WERI-Rb-1 (cell line): ENCODE data around the gene TRIM38.

ENCODE experiments used
- DNase-seq: peaks from one replicate; pipeline ENCODE4 v3.0.0-alpha.2; 2020
- H3K27ac ChIP-seq: fragments of 250-450 bp; sonication (Bioruptor Pico); 2 replicates; pipeline ENCODE4 v1.5.1; 2020; ENCODE audit warnings: mild to moderate bottlenecking, moderate library complexity
- H3K27me3 ChIP-seq: fragments of 250-450 bp; sonication (Bioruptor Pico); 2 replicates; pipeline ENCODE4 v1.5.1; 2021; ENCODE audit warnings: mild to moderate bottlenecking, low read depth, moderate library complexity; ENCODE audit not compliant: insufficient read depth, severe bottlenecking
- H3K36me3 ChIP-seq: fragments of 250-450 bp; sonication (Bioruptor Pico); 2 replicates; pipeline ENCODE4 v1.5.1; 2020; ENCODE audit warnings: mild to moderate bottlenecking, moderate library complexity
- H3K4me3 ChIP-seq: 2 replicates; pipeline ENCODE4 v1.5.1; 2011; ENCODE audit warnings: low read depth, mild to moderate bottlenecking, control low read depth, low read length
- H3K9me3 ChIP-seq: fragments of 250-450 bp; sonication (Bioruptor Pico); 2 replicates; pipeline ENCODE4 v1.5.1; 2021; ENCODE audit warnings: mild to moderate bottlenecking, moderate library complexity; ENCODE audit not compliant: severe bottlenecking
- CTCF ChIP-seq: IDR thresholded peaks from 2 replicates; pipeline ENCODE4 v1.5.1; 2011; ENCODE audit warnings: low read depth, mild to moderate bottlenecking, control low read depth, inconsistent platforms, low read length

The TRIM38 gene

GRCh38 chr6:25961619-25962148 is 918 bp upstream of the TRIM38 start:
- Histone ChIP-seq H3K4me3 (no peak overlapping the region), H3K36me3 (no peaks in the 10 kb centered on the region), H3K9me3 (peaks cover 16% of the 10 kb centered on the region), H3K27me3 (no peaks in the 10 kb centered on the region), H3K27ac (no peak overlapping the region)
- no peak for DNase-seq
- no peak for TF ChIP-seq CTCF

- Histone ChIP-seq H3K4me3 (no peak overlapping the region), H3K36me3 (no peaks in the 10 kb centered on the region), H3K27ac (no peak overlapping the region), H3K9me3 (peaks cover 13% of the 10 kb centered on the region), H3K27me3 (no peaks in the 10 kb centered on the region)
- no peak for DNase-seq
- no peak for TF ChIP-seq CTCF
Measured at GRCh38 chr6:25963426-25964123, 973 bp downstream of the TRIM38 start.

GRCh38 chr6:25965058-25965457 is 2.5 kb downstream of the TRIM38 start:
- Histone ChIP-seq H3K27me3 (no peaks in the 10 kb centered on the region), H3K36me3 (no peaks in the 10 kb centered on the region), H3K4me3 (no peak overlapping the region), H3K27ac (no peak overlapping the region), H3K9me3 (peaks cover 3% of the 10 kb centered on the region)
- no peak for DNase-seq
- TF ChIP-seq CTCF = no peak

GRCh38 chr6:25966711-25967110 is 4.1 kb downstream of the TRIM38 start:
- TF ChIP-seq CTCF = no peak
- H3K27me3 ChIP-seq = no peaks in the 10 kb centered on the region
- no peaks in the 10 kb centered on the region for H3K9me3 ChIP-seq
- H3K4me3 ChIP-seq = no peak overlapping the region
- H3K36me3 ChIP-seq = no peaks in the 10 kb centered on the region
- no peak for DNase-seq
- H3K27ac ChIP-seq = no peak overlapping the region

GRCh38 chr6:25968769-25969168 is 6.2 kb downstream of the TRIM38 start:
- DNase-seq = no peak
- Histone ChIP-seq H3K36me3 (no peaks in the 10 kb centered on the region), H3K4me3 (no peak overlapping the region), H3K27ac (no peak overlapping the region), H3K27me3 (no peaks in the 10 kb centered on the region), H3K9me3 (no peaks in the 10 kb centered on the region)
- no peak for TF ChIP-seq CTCF

GRCh38 chr6:25971187-25971821 is 8.7 kb downstream of the TRIM38 start:
- Histone ChIP-seq H3K27ac (no peak overlapping the region), H3K36me3 (no peaks in the 10 kb centered on the region), H3K4me3 (no peak overlapping the region), H3K27me3 (no peaks in the 10 kb centered on the region), H3K9me3 (no peaks in the 10 kb centered on the region)
- no peak for TF ChIP-seq CTCF
- no peak for DNase-seq
